ENCODE results near the gene IQGAP2.
A peak's percentile ranks its signal among the peaks of the same experiment; 100 is the strongest.

Gene IQGAP2

DNA sequence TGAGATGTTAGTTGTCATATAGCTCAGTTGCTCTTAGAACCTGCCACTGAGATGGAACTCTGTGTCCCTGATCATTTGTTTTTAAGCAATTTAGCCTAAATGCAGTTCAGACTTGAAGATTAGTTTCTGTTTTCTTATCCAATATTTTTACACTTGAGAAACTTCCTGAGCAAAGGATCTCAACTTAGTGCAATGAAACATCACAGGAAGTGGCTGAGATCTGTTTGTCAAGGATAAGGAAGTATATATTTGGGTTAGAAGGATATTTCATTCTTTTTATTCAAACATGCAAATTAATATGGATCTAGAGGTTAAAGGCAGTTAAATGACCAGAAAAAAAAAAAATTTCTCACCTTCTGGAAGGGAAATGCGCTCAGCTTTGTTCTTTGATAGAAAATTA lies 293.2 kb downstream of the IQGAP2 start:
- H2AFZ ChIP-seq, result no peak overlapping the region
- H3K79me2 ChIP-seq, result no peaks in the 10 kb centered on the region
- H3K9me3 ChIP-seq (ENCODE audit: control insufficient read depth, low read length), result no peaks in the 10 kb centered on the region
- TF ChIP-seq, protein P1, sequence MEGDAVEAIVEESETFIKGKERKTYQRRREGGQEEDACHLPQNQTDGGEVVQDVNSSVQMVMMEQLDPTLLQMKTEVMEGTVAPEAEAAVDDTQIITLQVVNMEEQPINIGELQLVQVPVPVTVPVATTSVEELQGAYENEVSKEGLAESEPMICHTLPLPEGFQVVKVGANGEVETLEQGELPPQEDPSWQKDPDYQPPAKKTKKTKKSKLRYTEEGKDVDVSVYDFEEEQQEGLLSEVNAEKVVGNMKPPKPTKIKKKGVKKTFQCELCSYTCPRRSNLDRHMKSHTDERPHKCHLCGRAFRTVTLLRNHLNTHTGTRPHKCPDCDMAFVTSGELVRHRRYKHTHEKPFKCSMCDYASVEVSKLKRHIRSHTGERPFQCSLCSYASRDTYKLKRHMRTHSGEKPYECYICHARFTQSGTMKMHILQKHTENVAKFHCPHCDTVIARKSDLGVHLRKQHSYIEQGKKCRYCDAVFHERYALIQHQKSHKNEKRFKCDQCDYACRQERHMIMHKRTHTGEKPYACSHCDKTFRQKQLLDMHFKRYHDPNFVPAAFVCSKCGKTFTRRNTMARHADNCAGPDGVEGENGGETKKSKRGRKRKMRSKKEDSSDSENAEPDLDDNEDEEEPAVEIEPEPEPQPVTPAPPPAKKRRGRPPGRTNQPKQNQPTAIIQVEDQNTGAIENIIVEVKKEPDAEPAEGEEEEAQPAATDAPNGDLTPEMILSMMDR (IDR thresholded peaks at IDR 0.05), result no peak
- H3K4me2 ChIP-seq (ENCODE audit: low read length), result no peak overlapping the region
- no peaks in the 10 kb centered on the region for H3K4me1 ChIP-seq
- no peak overlapping the region for H3K9ac ChIP-seq
- no peaks in the 10 kb centered on the region for H3K27me3 ChIP-seq (ENCODE audit: control insufficient read depth, insufficient read depth, low read length)
- H3K4me3 ChIP-seq (ENCODE audit: low read depth, low read length), result no peak overlapping the region
- H3K36me3 ChIP-seq (ENCODE audit: control insufficient read depth, insufficient read depth, low read length), result no peaks in the 10 kb centered on the region
- peak overlapping the region; percentile 7 for H3K27ac ChIP-seq

DNA sequence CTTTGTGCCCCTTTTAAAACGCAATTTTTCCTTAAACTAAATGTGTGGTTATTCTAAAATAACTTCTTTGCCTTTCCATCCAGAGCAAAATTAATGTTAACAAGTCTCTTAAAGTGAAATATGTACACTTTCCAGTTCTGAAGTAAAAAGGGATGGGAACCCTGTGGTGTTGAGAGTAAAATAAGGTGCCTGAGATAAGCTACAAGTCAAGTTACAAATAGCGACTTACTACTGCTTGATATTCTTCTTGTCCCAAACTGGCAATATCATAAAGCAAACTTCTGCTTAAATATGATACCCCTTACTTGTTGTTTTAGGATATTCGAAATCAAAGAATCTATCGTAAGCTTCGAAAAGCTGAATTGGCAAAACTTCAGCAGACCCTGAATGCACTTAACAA lies 294.6 kb downstream of the IQGAP2 start:
- TF ChIP-seq, protein P1 (IDR thresholded peaks at IDR 0.05), result no peak
- Histone ChIP-seq H3K9me3 (ENCODE audit: control insufficient read depth, low read length) (no peaks in the 10 kb centered on the region), H2AFZ (no peak overlapping the region), H3K4me1 (no peaks in the 10 kb centered on the region), H3K9ac (no peak overlapping the region), H3K4me2 (ENCODE audit: low read length) (no peak overlapping the region), H3K27ac (no peak overlapping the region), H3K4me3 (ENCODE audit: low read depth, low read length) (no peak overlapping the region), H3K36me3 (ENCODE audit: control insufficient read depth, insufficient read depth, low read length) (no peaks in the 10 kb centered on the region), H3K79me2 (no peaks in the 10 kb centered on the region), H3K27me3 (ENCODE audit: control insufficient read depth, insufficient read depth, low read length) (no peaks in the 10 kb centered on the region)

DNA sequence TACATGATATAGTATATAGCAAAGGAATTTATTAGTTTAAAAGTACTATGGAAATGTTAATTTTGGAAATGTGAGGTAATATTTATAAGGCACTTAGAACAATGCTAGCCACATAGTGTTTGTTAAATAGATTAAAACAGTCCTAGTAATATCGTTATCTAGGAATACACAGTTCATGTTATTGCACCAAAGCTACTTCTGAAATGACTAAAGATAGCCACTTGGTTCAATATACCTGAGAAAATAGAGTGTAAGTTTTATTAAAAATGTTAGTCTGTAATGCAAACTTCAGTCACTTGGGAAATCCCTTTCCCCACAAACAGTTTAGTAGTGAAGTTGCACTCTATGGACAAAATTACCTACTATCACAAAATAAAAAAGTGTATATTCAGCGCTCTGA lies 297.5 kb downstream of the IQGAP2 start:
- no peak overlapping the region for H3K9ac ChIP-seq
- no peak overlapping the region for H2AFZ ChIP-seq
- H3K4me3 ChIP-seq (ENCODE audit: low read depth, low read length), result no peak overlapping the region
- H3K4me1 ChIP-seq, result no peaks in the 10 kb centered on the region
- TF ChIP-seq, protein P1 (IDR thresholded peaks at IDR 0.05), result no peak
- no peak overlapping the region for H3K27ac ChIP-seq
- H3K79me2 ChIP-seq, result no peaks in the 10 kb centered on the region
- H3K36me3 ChIP-seq (ENCODE audit: control insufficient read depth, insufficient read depth, low read length), result no peaks in the 10 kb centered on the region
- H3K27me3 ChIP-seq (ENCODE audit: control insufficient read depth, insufficient read depth, low read length), result no peaks in the 10 kb centered on the region
- no peaks in the 10 kb centered on the region for H3K9me3 ChIP-seq (ENCODE audit: control insufficient read depth, low read length)
- no peak overlapping the region for H3K4me2 ChIP-seq (ENCODE audit: low read length)

DNA sequence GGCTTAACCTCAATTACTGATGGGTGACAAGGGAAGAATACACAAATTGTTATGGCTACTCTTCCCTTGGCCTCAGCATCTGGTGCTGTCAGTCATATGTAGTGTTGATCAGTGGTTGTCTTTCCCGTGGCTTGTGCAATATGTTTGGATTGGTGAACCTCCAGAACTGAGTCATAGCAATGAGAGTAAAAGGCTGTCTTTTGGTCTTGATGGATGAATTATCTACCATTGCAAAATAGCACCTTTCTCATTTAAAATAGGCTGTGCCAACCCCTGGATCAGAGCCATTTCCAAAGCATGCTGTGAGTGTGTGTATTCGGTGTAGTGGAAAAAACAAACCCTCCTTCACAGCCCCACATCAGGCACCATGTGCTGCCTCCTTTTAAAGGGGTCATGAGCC lies 298.2 kb downstream of the IQGAP2 start:
- no peak overlapping the region for H3K27ac ChIP-seq
- H3K36me3 ChIP-seq (ENCODE audit: control insufficient read depth, insufficient read depth, low read length), result no peaks in the 10 kb centered on the region
- H3K27me3 ChIP-seq (ENCODE audit: control insufficient read depth, insufficient read depth, low read length), result no peaks in the 10 kb centered on the region
- no peaks in the 10 kb centered on the region for H3K9me3 ChIP-seq (ENCODE audit: control insufficient read depth, low read length)
- H2AFZ ChIP-seq, result no peak overlapping the region
- H3K4me3 ChIP-seq (ENCODE audit: low read depth, low read length), result no peak overlapping the region
- H3K4me1 ChIP-seq, result no peaks in the 10 kb centered on the region
- TF ChIP-seq, protein P1 (IDR thresholded peaks at IDR 0.05), result no peak
- no peaks in the 10 kb centered on the region for H3K79me2 ChIP-seq
- no peak overlapping the region for H3K4me2 ChIP-seq (ENCODE audit: low read length)
- no peak overlapping the region for H3K9ac ChIP-seq

DNA sequence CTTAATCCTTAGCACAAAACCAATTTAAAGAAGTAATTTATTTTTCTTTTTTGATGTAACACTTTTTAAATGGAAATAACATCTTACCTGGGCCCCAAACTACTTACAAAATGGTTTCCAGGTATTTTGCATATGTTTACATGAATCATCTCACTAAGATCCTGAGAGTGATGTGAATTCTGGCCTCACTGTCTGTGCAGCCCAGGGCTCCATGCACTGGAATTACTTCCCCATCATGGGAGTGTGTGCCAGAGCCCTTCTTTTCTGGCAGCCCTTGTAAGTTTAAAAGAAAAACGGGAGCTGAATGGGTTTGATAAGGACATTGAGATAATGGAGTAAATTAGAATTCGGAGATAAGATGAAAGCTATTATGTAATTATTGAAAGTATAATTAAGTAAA lies 300.6 kb downstream of the IQGAP2 start:
- Histone ChIP-seq H3K9me3 (ENCODE audit: control insufficient read depth, low read length) (no peaks in the 10 kb centered on the region), H3K9ac (no peak overlapping the region), H3K4me3 (ENCODE audit: low read depth, low read length) (no peak overlapping the region), H3K36me3 (ENCODE audit: control insufficient read depth, insufficient read depth, low read length) (no peaks in the 10 kb centered on the region), H3K27ac (no peak overlapping the region), H3K79me2 (no peaks in the 10 kb centered on the region), H3K27me3 (ENCODE audit: control insufficient read depth, insufficient read depth, low read length) (no peaks in the 10 kb centered on the region), H3K4me2 (ENCODE audit: low read length) (no peak overlapping the region), H3K4me1 (no peaks in the 10 kb centered on the region), H2AFZ (no peak overlapping the region)
- TF ChIP-seq, protein P1 (IDR thresholded peaks at IDR 0.05), result no peak
